GM12801 (cell line): ENCODE measurements around the gene FHIT.

Source experiments
- CTCF ChIP-seq: IDR thresholded peaks from one replicate; pipeline ENCODE4 v1.5.1; 2011; ENCODE audit warnings: control low read depth; ENCODE audit not compliant: insufficient read length; ENCODE audit errors: extremely low read depth

The FHIT gene

GRCh38 chr3:60094392-60094947, 1156.8 kb downstream of the FHIT start:
- no peak for TF ChIP-seq CTCF

- TF ChIP-seq CTCF: no peak
Measured at GRCh38 chr3:60090548-60090947, 1160.7 kb downstream of the FHIT start.

- TF ChIP-seq CTCF: no peak
Measured at GRCh38 chr3:60086811-60087210, 1164.4 kb downstream of the FHIT start.

GRCh38 chr3:60085649-60086048, 1165.6 kb downstream of the FHIT start:
- TF ChIP-seq CTCF: no peak

- no peak for TF ChIP-seq CTCF
Measured at GRCh38 chr3:60081381-60082095, 1169.7 kb downstream of the FHIT start.

- TF ChIP-seq CTCF: no peak
Measured at GRCh38 chr3:60080648-60081047, 1170.6 kb downstream of the FHIT start.

- TF ChIP-seq CTCF: no peak
Measured at GRCh38 chr3:60079076-60079475, 1172.2 kb downstream of the FHIT start.
